AG08395 (cell line): ENCODE measurements around the gene FAM163A.
"Not testable (repeated sequence)": the region's sequence is repeated elsewhere in the genome, so short reads cannot be mapped to it uniquely, and the experiment has no call there.

Source experiments
- DNase-seq: peaks from one replicate; pipeline ENCODE4 v3.0.0; 2012; ENCODE audit warnings: mixed read lengths, low spot score

FAM163A gene

GRCh38 chr1:179855831-179856230 is 112.7 kb downstream of the FAM163A start:
- not testable (repeated sequence) for DNase-seq

- DNase-seq, result no peak
Measured at GRCh38 chr1:179856296-179856695, 113.2 kb downstream of the FAM163A start.

- no peak for DNase-seq
Measured at GRCh38 chr1:179857009-179857408, 113.9 kb downstream of the FAM163A start.

- DNase-seq, result no peak
Measured at GRCh38 chr1:179860652-179861051, 117.6 kb downstream of the FAM163A start.

GRCh38 chr1:179865377-179865776 is 122.3 kb downstream of the FAM163A start:
- no peak for DNase-seq
